Spinal cord (tissue), 10 donors: ENCODE results near the gene ATP8A2. TPM values are rescaled to one million over a fixed set of nuclear protein-coding genes. Genes with fewer than 3 reads are reported as not detected.

Experiments used
- DNase-seq, 6 donors: peaks; one replicate each; pipeline versions ENCODE4 v3.0.0 to v3.0.0-alpha.2; 2013 to 2015; ENCODE audit warnings: low spot score in 6 of 6, low read depth in 4 of 6
- H3K27ac ChIP-seq: one replicate; pipeline ENCODE4 v1.5.1; 2013; ENCODE audit warnings: low read depth, low read length, control low read depth
- H3K27me3 ChIP-seq: one replicate; pipeline ENCODE4 v1.6.1; 2013; ENCODE audit warnings: low read length; ENCODE audit not compliant: control insufficient read depth, insufficient read depth
- H3K36me3 ChIP-seq: one replicate; pipeline ENCODE4 v1.6.1; 2013; ENCODE audit warnings: low read length; ENCODE audit not compliant: control insufficient read depth, insufficient read depth
- H3K4me1 ChIP-seq: one replicate; pipeline ENCODE4 v1.6.1; 2013; ENCODE audit warnings: low read length; ENCODE audit not compliant: control insufficient read depth, insufficient read depth
- H3K4me3 ChIP-seq: one replicate; pipeline ENCODE4 v1.5.1; 2013; ENCODE audit warnings: low read depth, low read length, control low read depth
- H3K9me3 ChIP-seq: one replicate; pipeline ENCODE4 v1.6.1; 2013; ENCODE audit warnings: low read length; ENCODE audit not compliant: control insufficient read depth, insufficient read depth
- WGBS: methylation state at CpG from one replicate; pipeline ENCODE4 v1.1.5; 2013; ENCODE audit warnings: missing lambda C conversion rate; ENCODE audit not compliant: insufficient coverage; 5-methylcytosine and 5-hydroxymethylcytosine counted together
- polyA plus RNA-seq, 2 donors: library from polyadenylated mRNA; unstranded; fragments of 120-200 nt; gene quantifications; one replicate each; pipeline ENCODE4 v1.2.1, GENCODE V29; 2013; ENCODE audit not compliant: insufficient read length in 2 of 2
- total RNA-seq, 2 donors: library from RNA; depleted of rRNA in 1 of 2; stranded (reverse); fragments of 120-200 nt in 1 of 2; fragments of >200 nt in 1 of 2; gene quantifications; one replicate each; pipeline versions ENCODE4 v1.2.3 to v1.2.4, GENCODE V29; 2013 to 2014
- donor health status: healthy.

Gene ATP8A2
- total and polyA plus RNA-seq, 4 donors: 14.9 to 59.0 (median 28.0) TPM

DNA sequence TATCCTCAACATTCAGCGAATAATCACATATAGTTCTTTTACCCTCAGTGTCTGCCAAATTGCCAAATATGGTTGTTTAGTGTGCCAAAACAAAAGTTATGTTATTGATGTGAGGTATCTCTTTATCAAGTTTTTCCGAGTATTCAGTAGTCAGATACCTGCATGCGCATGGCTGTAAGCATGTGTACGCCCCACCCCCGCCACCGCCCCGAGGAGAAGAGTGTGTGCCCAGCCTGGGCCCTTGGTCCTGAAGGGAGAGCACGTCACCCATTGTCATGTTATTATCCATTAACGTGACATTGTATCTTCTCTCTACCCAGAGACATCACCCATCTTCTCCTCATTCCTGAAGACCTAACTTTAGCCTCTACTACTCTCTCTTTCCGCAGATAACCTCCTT is 533.1 kb downstream of the ATP8A2 start:
- Histone ChIP-seq H3K27ac (no peak overlapping the region), H3K27me3 (no peaks in the 10 kb centered on the region), H3K4me3 (no peak overlapping the region), H3K9me3 (no peaks in the 10 kb centered on the region), H3K36me3 (peaks cover 2% of the 10 kb centered on the region), H3K4me1 (no peaks in the 10 kb centered on the region)
- no peak for DNase-seq
- 82% methylated on average over 8 of the region's 10 CpGs for WGBS

GRCh38 chr13:25905611-25906010 is 533.8 kb downstream of the ATP8A2 start:
- Histone ChIP-seq H3K27ac (no peak overlapping the region), H3K4me1 (no peaks in the 10 kb centered on the region), H3K27me3 (no peaks in the 10 kb centered on the region), H3K4me3 (no peak overlapping the region), H3K9me3 (no peaks in the 10 kb centered on the region), H3K36me3 (peaks cover 2% of the 10 kb centered on the region)
- WGBS: 87% methylated on average over 5 of the region's 5 CpGs
- DNase-seq: no peak

DNA sequence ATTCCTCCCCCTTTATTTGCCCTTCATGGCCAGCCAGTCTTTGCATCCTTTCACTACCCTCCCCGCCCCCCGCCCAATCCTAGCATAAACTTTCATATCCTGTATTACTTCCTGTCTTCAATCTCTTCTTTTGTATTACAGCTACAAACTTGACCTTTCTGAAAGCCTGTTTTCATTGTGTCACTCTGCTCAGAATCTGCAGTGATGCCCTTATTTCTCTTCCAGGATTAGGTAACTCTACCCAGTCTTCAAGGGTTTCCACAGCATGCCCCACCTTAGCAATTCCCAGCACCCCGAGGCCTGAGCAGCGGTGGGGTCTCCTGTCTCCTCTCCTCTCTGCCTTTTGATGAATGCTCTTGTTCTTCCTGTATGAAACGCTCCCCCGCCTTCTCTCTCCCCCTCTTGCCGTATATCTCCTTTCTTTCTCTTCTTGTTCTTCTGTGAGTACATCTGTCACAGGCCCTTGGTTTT is 534.5 kb downstream of the ATP8A2 start:
- 66% methylated on average over 3 of the region's 7 CpGs for WGBS
- no peaks in the 10 kb centered on the region for H3K4me1 ChIP-seq
- H3K4me3 ChIP-seq: no peak overlapping the region
- no peaks in the 10 kb centered on the region for H3K9me3 ChIP-seq
- no peak overlapping the region for H3K27ac ChIP-seq
- no peaks in the 10 kb centered on the region for H3K27me3 ChIP-seq
- no peak for DNase-seq
- peaks cover 2% of the 10 kb centered on the region for H3K36me3 ChIP-seq

- H3K4me3 ChIP-seq: no peak overlapping the region
- no peaks in the 10 kb centered on the region for H3K9me3 ChIP-seq
- H3K36me3 ChIP-seq: peaks cover 2% of the 10 kb centered on the region
- H3K27me3 ChIP-seq: peaks cover 2% of the 10 kb centered on the region
- no peak for DNase-seq
- no peaks in the 10 kb centered on the region for H3K4me1 ChIP-seq
- WGBS: 59% methylated on average over 4 of the region's 4 CpGs
- no peak overlapping the region for H3K27ac ChIP-seq
These were observed 536.6 kb downstream of the ATP8A2 start for GRCh38 chr13:25908366-25908765.

DNA sequence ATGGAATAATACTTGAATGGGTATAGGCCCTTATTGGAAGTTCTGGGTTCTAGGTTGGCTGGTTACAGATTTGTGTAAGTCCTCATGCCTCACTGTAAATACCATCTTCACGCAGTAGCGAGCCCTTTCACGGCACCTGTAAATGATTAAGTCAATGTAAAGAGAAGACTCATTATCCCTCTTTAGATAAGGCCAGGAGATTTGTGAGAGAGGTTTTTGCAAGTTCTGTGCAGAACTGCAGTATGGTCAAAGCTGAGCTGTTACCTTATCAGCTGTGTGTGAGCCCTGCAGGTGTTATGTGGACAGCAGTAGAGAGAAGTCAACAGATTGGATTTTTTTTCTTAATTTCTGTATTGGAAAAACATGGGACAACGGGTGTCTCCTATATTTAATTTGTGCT is 538.5 kb downstream of the ATP8A2 start:
- no CpG with 5 or more reads among the region's 4 CpGs for WGBS
- Histone ChIP-seq H3K27me3 (peaks cover 10% of the 10 kb centered on the region), H3K4me3 (no peak overlapping the region), H3K27ac (no peak overlapping the region), H3K36me3 (no peaks in the 10 kb centered on the region), H3K4me1 (no peaks in the 10 kb centered on the region), H3K9me3 (no peaks in the 10 kb centered on the region)
- DNase-seq: no peak

GRCh38 chr13:25910991-25911419 is 539.2 kb downstream of the ATP8A2 start:
- DNase-seq: peak in 2 of 6 donors; percentile 44 to 73
- Histone ChIP-seq H3K36me3 (no peaks in the 10 kb centered on the region), H3K27ac (no peak overlapping the region), H3K9me3 (no peaks in the 10 kb centered on the region), H3K4me1 (no peaks in the 10 kb centered on the region), H3K27me3 (peaks cover 10% of the 10 kb centered on the region), H3K4me3 (no peak overlapping the region)

DNA sequence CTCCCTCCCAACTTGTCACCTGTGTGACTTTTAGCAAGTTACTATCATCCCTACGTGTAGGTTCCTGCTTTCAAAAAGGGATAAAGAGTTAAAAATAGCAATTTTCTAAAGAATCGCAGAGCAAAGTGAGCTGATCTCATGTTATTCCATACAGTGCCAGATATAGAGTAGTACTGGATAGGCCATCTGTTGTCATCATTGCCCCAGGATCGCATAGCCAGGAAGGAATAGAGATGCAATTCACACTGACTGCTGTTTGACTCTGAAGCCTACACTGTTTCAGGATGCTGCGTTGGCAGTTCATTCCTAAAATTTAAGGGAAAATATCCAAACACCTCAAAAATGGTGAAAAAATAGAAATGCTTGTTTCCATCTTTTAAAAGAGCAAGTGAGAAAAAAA is 541.2 kb downstream of the ATP8A2 start:
- WGBS: 79% methylated on average over 2 of the region's 4 CpGs
- H3K4me1 ChIP-seq: no peaks in the 10 kb centered on the region
- H3K4me3 ChIP-seq: no peak overlapping the region
- peak in 1 of 6 donors; percentile 61 for DNase-seq
- no peak overlapping the region for H3K27ac ChIP-seq
- H3K36me3 ChIP-seq: no peaks in the 10 kb centered on the region
- no peaks in the 10 kb centered on the region for H3K9me3 ChIP-seq
- peaks cover 10% of the 10 kb centered on the region for H3K27me3 ChIP-seq

DNA sequence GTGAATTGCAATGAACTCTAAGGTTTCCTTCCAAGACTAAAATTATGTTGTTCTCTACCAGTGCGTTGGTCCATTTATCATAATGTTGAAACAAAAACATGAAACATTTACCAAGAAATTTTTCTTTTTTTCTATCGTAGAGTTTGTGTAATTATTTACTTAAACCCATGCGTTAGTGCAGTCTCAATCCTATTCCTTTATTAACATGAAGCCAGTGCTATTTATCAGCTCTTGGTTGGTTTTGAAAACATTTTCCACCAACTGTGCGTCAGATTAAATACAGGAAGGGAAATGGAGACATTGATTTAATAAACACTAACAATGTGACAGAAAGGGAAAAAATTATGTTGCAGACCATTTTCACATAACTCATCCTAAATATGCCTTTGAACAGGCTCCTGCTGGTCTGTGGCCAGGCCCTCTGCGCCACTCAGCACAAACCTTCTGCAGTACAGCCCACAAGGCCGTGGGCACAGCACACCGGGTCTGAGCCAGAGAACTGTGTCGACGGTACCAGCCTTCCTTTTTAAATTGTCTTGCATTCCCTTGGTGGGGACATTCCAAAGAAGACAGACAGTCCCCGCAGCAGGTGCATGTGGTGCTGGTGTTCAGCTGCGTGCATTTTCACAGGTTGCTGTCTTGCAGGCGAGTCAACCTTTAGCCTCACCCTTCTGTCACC is 544.2 kb downstream of the ATP8A2 start:
- H3K27ac ChIP-seq: no peak overlapping the region
- no peaks in the 10 kb centered on the region for H3K4me1 ChIP-seq
- H3K9me3 ChIP-seq: no peaks in the 10 kb centered on the region
- DNase-seq: peak in 1 of 6 donors; percentile 18
- H3K36me3 ChIP-seq: no peaks in the 10 kb centered on the region
- no peak overlapping the region for H3K4me3 ChIP-seq
- H3K27me3 ChIP-seq: peaks cover 14% of the 10 kb centered on the region
- 70% methylated on average over 8 of the region's 12 CpGs for WGBS

DNA sequence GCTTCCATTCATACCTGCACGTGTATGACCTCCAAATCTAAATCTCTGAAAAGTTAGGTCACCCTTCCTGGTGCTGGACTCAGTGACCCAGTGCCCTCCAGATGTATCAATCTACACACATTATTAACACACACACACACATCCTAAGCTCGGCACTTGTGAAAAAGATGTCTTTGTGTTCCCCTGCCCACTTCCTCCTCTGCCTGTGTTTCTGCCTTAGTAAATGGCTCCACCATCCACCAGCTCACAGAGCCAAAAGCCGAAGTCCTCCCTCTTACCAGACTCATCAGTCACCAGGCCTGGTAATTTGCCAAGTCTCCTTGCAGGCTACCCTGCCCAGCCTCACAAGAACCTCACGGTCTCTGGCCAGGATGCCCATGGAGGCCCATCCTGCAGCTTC is 548.5 kb downstream of the ATP8A2 start:
- no peaks in the 10 kb centered on the region for H3K4me1 ChIP-seq
- 67% methylated on average over 4 of the region's 4 CpGs for WGBS
- H3K4me3 ChIP-seq: no peak overlapping the region
- H3K27ac ChIP-seq: no peak overlapping the region
- no peaks in the 10 kb centered on the region for H3K36me3 ChIP-seq
- no peak for DNase-seq
- H3K9me3 ChIP-seq: peaks cover 1% of the 10 kb centered on the region
- H3K27me3 ChIP-seq: peaks cover 4% of the 10 kb centered on the region

- Histone ChIP-seq H3K27ac (no peak overlapping the region), H3K27me3 (peaks cover 4% of the 10 kb centered on the region), H3K4me3 (no peak overlapping the region), H3K36me3 (no peaks in the 10 kb centered on the region), H3K9me3 (peaks cover 1% of the 10 kb centered on the region), H3K4me1 (no peaks in the 10 kb centered on the region)
- no peak for DNase-seq
- 89% methylated on average over 3 of the region's 4 CpGs for WGBS
These were observed 549.2 kb downstream of the ATP8A2 start for GRCh38 chr13:25920931-25921330.
